Activated T-cell treated with anti-CD3 and anti-CD28 coated beads, Interleukin-2, amount 50 U/mL, for 1 hour (primary cell): Measurements from ENCODE around the gene COL25A1.
A peak's percentile ranks its signal among the peaks of the same experiment; 100 is the strongest.

Experiments used
- DNase-seq: peaks from one replicate; pipeline ENCODE4 v3.0.0-alpha.2; 2020

The COL25A1 gene

DNA sequence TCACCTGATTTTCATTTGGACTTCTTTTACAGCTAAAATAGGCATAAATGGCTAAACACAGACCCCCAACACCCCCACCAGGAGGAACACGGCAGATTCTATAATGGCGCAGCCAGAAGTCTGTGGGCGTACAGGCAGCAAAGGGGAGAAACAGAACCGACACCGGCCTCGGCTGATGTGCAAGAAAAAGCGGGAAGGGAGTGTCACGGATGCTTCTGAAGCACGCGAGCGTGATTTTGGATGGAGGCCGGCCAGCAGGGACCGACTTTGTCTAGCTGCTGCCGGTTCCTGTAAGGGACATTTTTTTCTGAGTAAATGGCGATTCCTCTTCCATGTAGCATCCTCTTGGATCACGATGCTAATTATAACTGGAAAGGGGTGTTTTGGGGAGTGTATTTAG lies 514.7 kb downstream of the COL25A1 start:
- no peak for DNase-seq

GRCh38 chr4:108787106-108787505 lies 515.4 kb downstream of the COL25A1 start:
- no peak for DNase-seq

DNA sequence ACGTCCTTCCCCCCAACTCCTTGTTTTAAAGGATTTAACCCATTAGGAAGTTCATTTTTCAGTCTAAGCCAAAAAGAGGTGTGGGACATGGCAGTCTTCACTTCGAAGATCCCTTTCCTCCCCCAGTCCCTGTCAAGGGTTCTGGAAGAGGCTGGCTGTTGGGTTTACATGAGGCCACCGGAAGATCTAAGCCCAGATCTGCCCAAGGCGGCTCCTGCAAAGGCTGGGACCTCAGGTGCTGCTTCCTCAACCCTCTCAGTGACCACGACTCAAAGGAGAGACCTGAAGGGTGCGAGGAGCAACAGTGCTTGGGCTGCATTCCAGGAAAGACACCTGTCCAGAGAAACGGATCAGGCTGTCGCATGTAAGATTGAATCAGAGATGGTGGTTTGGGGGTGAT lies 516.1 kb downstream of the COL25A1 start:
- DNase-seq, result no peak

- no peak for DNase-seq
These were observed 518.6 kb downstream of the COL25A1 start for GRCh38 chr4:108783665-108784463.

DNA sequence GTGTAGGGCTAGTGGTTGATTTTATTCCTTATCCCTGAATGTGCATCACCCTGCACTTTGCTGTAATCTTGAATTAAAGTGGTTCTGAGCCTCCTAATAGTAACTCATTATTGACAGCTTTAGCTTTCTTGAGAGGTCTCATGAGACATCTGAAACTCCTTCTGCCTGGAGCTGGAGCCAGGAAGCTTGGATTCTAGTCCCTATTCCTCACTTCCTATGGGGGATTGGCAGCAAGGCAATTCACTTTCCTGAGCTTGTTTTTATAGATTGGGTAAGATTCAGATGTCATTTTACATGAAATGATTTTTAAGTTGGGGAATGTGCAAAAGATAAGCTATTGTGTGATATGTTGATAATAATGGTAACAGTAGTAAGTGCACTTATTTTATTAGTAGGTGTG lies 522.5 kb downstream of the COL25A1 start:
- DNase-seq, result no peak

GRCh38 chr4:108777388-108777787 lies 525.1 kb downstream of the COL25A1 start:
- DNase-seq, result no peak

DNA sequence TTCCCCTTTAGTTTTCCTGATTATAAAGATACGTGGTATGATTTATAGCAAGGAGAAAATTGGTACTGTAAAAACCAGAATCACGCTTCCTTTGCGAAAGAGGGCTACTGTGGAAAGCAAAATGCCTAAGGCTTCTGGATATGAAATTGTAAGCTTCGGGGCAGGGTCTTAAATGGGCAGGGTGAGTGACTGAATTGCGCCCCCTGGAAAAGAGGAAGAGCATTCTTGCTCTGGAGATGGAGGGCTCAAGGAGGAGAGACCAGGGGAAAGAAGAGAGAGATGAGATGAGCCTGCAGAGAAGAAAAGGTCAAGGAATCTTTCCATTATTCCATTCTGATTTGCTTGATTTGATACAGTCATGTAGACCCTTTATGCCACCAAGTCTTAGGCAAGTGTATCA lies 526.5 kb downstream of the COL25A1 start:
- no peak for DNase-seq

DNA sequence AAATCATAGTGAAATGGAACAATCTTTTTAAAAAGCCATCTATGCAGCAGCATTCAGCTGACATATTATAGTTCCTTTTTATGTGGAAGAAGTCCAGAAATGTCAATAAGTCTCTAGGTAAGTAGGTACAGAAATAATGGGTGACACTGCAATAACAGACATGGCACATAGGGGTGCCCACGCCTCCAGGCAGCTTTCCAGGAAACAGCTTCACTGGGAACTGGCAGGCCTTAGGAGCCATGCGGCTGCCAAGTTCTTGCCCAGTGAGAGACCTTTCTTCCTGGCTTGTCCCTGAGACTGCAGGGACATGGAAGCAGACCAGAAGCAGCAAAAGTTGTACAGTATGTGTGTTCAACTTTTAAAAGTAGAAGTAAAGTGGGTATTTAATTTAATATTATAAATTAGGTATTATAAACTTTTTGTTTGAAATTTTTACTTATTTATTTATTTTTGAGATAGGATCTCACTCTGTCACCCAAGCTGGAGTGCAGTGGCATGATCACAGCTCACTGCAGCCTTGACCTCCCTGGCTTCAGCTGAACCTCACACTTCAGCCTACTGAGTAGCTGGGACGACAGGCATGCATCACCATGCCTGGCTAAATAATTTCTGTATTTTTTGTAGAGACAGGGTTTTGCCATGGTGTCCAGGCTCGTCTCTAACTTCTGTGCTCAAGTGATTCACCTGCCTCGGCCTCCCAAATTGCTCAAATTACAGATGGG lies 527.5 kb downstream of the COL25A1 start:
- DNase-seq, result no peak

DNA sequence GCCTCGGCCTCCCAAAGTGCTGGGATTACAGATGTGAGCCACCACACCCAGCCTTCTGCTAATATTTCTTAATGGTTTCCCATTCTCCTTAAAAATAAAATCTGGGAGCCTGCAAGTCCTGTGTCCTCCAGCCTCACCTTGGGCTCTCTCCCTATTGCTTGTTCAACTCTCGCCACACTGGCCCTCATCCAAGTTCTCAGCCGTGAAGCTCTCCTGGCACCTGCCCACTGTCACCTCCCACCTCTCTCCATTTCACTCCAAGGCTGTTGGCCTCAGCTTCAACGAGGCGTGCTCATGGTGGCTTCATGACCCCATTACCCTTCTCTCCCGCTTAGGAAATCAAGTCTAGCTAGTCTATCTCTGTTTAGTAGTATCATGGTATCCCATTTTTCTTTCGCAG lies 530.1 kb downstream of the COL25A1 start:
- no peak for DNase-seq

DNA sequence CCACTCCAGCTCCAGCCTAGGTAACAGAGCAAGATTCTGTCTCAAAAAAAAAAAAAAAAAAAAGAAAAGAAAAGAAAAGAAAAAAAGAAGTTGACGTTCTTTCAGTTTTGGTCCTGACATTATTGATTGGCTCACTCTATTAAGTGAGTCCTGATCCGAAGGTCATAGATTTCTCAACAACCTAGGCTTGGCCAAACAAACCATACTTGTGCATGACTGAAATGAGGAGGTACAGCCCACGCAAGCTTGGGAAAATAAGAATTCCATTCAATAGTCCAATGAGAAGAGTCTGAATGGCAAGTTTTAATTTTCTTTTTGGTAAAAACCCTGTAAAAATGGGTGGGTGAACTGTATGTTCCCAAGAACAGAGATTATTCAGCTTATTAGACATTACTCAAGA lies 536.4 kb downstream of the COL25A1 start:
- DNase-seq, result no peak

DNA sequence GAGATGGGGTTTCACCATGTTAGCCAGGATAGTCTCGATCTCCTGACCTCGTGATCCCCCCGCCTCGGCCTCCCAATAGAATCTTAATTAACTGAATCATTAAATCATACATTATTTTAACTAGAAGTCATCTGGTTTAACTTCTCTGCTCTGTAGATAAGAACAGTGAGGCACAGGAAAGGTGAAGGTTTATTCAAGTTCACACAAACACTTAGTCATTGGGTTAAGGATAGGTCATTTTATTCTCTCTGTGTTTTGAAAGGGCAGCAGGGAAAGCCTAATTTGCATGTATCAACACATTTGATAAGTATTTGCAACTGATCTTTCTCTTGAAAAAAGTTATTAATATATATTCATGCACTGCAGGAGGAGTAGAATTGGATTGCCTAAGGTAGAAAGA lies 538.5 kb downstream of the COL25A1 start:
- DNase-seq, result no peak

- no peak for DNase-seq
These were observed 539.2 kb downstream of the COL25A1 start for GRCh38 chr4:108763226-108763593.

GRCh38 chr4:108762559-108763225 lies 539.8 kb downstream of the COL25A1 start, which contains the start of gene ETNPPL:
Gene ETNPPL, minus strand, starts transcription at chr4:108763053. Its CDS starts 155 bp downstream, at chr4:108762898.
- peak; percentile 28 for DNase-seq
